Loucy (cell line): ENCODE measurements around the gene PALS1.
"Not testable (repeated sequence)": the region's sequence is repeated elsewhere in the genome, so short reads cannot be mapped to it uniquely, and the experiment has no call there.

Experiments used
- H2AFZ ChIP-seq: fragments of 200-600 bp; sonication (generic); 2 replicates; pipeline ENCODE4 v1.6.0; 2016; ENCODE audit warnings: antibody characterized with exemption, mild to moderate bottlenecking, low read length, moderate library complexity
- H3F3A ChIP-seq: fragments of 200-600 bp; 2 replicates; pipeline ENCODE4 v1.6.0; 2016; ENCODE audit warnings: antibody characterized with exemption, low read depth, mild to moderate bottlenecking
- H3K27me3 ChIP-seq: fragments of 200-600 bp; sonication (generic); 2 replicates; pipeline ENCODE4 v1.6.1; 2014; ENCODE audit warnings: low read length, mild to moderate bottlenecking; ENCODE audit not compliant: insufficient read depth, poor library complexity, severe bottlenecking
- H3K36me3 ChIP-seq: fragments of 200-600 bp; sonication (generic); 2 replicates; pipeline ENCODE4 v1.6.1; 2016; ENCODE audit warnings: low read length; ENCODE audit not compliant: insufficient read depth
- H3K4me1 ChIP-seq: fragments of 200-600 bp; sonication (generic); 2 replicates; pipeline ENCODE4 v1.5.1; 2014; ENCODE audit warnings: low read length, mild to moderate bottlenecking; ENCODE audit not compliant: insufficient read depth, poor library complexity, severe bottlenecking
- H3K4me2 ChIP-seq: fragments of 200-600 bp; sonication (generic); 2 replicates; pipeline ENCODE4 v1.6.0; 2014; ENCODE audit warnings: antibody characterized with exemption, low read length, low read depth, mild to moderate bottlenecking; ENCODE audit not compliant: poor library complexity, severe bottlenecking
- H3K4me3 ChIP-seq: fragments of 200-600 bp; sonication (generic); 2 replicates; pipeline ENCODE4 v1.5.1; 2014; ENCODE audit warnings: low read length, mild to moderate bottlenecking, mixed read lengths; ENCODE audit not compliant: poor library complexity, severe bottlenecking
- H3K79me2 ChIP-seq: fragments of 200-600 bp; sonication (generic); 2 replicates; pipeline ENCODE4 v1.6.1; 2014; ENCODE audit warnings: low read length; ENCODE audit not compliant: insufficient read depth
- H3K9ac ChIP-seq: fragments of 200-600 bp; sonication (generic); 2 replicates; pipeline ENCODE4 v1.6.0; 2014; ENCODE audit warnings: mild to moderate bottlenecking, low read depth, low read length, moderate library complexity; ENCODE audit not compliant: poor library complexity, severe bottlenecking
- H3K9me2 ChIP-seq: fragments of 200-600 bp; sonication (generic); replicated peaks from 2 replicates; pipeline ENCODE4 v1.6.1; 2016; ENCODE audit warnings: low read depth, low read length, mixed read lengths
- H3K9me3 ChIP-seq: fragments of 200-600 bp; sonication (generic); 2 replicates; pipeline ENCODE4 v1.6.1; 2014; ENCODE audit warnings: mild to moderate bottlenecking, antibody characterized with exemption, low read length, low read depth; ENCODE audit not compliant: insufficient read depth
- H4K20me1 ChIP-seq: fragments of 200-600 bp; sonication (generic); 2 replicates; pipeline ENCODE4 v1.6.0; 2014; ENCODE audit warnings: antibody characterized with exemption, low read length, mild to moderate bottlenecking; ENCODE audit not compliant: insufficient read depth, poor library complexity, severe bottlenecking
- CTCF ChIP-seq: fragments of 200-600 bp; sonication (generic); conservative IDR thresholded peaks from 2 replicates; pipeline ENCODE4 v1.5.1; 2014; ENCODE audit warnings: mild to moderate bottlenecking, antibody characterized with exemption, low read length
- EZH2phosphoT487 ChIP-seq: fragments of 200-600 bp; IDR thresholded peaks from 2 replicates; pipeline ENCODE4 v1.6.1; 2018; ENCODE audit warnings: antibody characterized with exemption, mild to moderate bottlenecking, moderate library complexity, borderline replicate concordance

Gene PALS1

DNA sequence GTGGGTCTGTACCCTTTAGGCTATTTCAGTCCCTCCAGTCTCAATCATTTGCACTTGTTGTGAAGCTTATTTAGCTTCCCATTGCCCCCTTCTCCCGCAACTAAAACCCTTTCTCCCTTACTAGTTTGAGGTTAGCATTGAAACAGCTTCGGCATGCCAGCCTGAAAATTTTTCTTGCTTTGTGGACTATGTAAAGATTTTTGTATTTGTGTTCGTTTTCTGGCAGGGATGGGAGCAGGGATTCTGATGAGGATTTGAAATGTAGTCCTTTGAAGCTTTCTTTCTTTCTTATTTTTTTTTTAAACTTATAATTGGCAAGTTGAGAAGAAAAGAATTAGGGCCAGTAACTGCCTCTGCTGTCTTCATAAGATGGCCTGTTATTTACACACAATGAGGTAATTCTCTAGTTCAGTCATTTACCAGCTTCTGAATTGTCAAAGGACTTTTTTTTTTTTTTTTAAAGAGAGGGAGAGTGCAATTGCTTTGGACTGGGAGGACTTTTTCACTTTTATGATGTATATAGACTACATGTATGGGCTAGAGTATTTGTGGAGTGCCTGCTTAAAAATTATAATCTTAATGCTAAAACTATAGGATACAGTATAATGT lies 29.0 kb downstream of the PALS1 start:
- no peak overlapping the region for H3K4me3 ChIP-seq
- no peak overlapping the region for H3K4me2 ChIP-seq
- no peak overlapping the region for H3K9ac ChIP-seq

DNA sequence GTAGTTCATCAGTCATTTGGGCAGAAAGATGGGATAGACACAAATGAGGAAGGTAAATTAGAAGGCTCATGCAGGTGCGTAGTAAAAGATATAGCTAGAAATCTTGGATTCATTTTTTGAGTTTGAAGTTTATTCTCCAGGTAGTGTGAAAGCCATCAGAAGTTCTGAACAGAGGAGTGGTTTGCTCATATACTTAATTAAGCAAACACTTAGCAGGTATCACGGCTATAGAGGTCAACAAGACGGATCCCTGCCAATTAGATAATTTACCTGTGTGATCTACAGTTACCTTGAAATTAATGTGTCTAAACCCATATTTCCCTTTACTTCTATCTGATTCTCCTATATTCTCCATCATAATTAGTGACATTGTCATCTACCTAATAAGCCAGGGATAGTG lies 29.7 kb downstream of the PALS1 start:
- Histone ChIP-seq H3K9ac (no peak overlapping the region), H3K27me3 (no peaks in the 10 kb centered on the region), H3K4me2 (no peak overlapping the region), H3K9me3 (no peaks in the 10 kb centered on the region), H3K9me2 (no peaks in the 10 kb centered on the region), H3F3A (no peaks in the 10 kb centered on the region), H3K36me3 (peaks cover 14% of the 10 kb centered on the region; the same call in 1 of the 2 replicates), H2AFZ (no peak overlapping the region), H3K4me1 (peaks cover 15% of the 10 kb centered on the region), H3K4me3 (no peak overlapping the region), H4K20me1 (no peaks in the 10 kb centered on the region), H3K79me2 (peaks cover 19% of the 10 kb centered on the region)
- TF ChIP-seq EZH2phosphoT487 (no peak), CTCF (no peak)

More for the DNA sequence above, 29.0 kb downstream of the PALS1 start:
- TF ChIP-seq CTCF (no peak), EZH2phosphoT487 (no peak)
- peaks cover 15% of the 10 kb centered on the region for H3K4me1 ChIP-seq
- H3K9me2 ChIP-seq: no peaks in the 10 kb centered on the region
- no peaks in the 10 kb centered on the region for H4K20me1 ChIP-seq
- H3K36me3 ChIP-seq: peaks cover 14% of the 10 kb centered on the region; the same call in 1 of the 2 replicates
- H2AFZ ChIP-seq: no peak overlapping the region
- H3F3A ChIP-seq: no peaks in the 10 kb centered on the region
- H3K9me3 ChIP-seq: no peaks in the 10 kb centered on the region
- H3K79me2 ChIP-seq: peaks cover 19% of the 10 kb centered on the region
- no peaks in the 10 kb centered on the region for H3K27me3 ChIP-seq

DNA sequence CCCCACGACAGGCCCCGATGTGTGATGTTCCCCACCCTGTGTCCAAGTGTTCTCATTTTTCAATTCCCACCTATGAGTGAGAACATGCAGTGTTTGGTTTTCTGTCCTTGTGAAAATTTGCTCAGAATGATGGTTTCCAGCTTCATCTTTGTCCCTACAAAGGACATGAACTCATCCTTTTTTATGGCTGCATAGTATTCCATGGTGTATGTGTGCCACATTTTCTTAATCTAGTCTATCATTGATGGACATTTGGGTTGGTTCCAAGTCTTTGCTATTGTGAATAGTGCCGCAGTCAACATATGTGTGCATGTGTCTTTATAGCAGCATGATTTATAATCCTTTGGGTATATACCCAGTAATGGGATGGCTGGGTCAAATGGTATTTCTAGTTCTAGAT lies 32.0 kb downstream of the PALS1 start:
- H3K36me3 ChIP-seq: peaks cover 14% of the 10 kb centered on the region; the same call in 1 of the 2 replicates
- not testable (repeated sequence) for H3K9me2 ChIP-seq, H2AFZ ChIP-seq, H3K9me3 ChIP-seq, H3K9ac ChIP-seq, H3K4me1 ChIP-seq, H3K4me2 ChIP-seq, H3K27me3 ChIP-seq, H3F3A ChIP-seq, H3K4me3 ChIP-seq, H4K20me1 ChIP-seq
- peaks cover 23% of the 10 kb centered on the region; the same call in 1 of the 2 replicates for H3K79me2 ChIP-seq

- Histone ChIP-seq H3F3A (no peaks in the 10 kb centered on the region), H3K9me2 (no peaks in the 10 kb centered on the region), H3K9ac (no peak overlapping the region), H3K9me3 (no peaks in the 10 kb centered on the region), H3K4me2 (no peak overlapping the region), H4K20me1 (no peaks in the 10 kb centered on the region), H3K36me3 (peaks cover 18% of the 10 kb centered on the region; the same call in 1 of the 2 replicates), H3K4me3 (no peak overlapping the region), H3K27me3 (no peaks in the 10 kb centered on the region), H3K79me2 (peaks cover 13% of the 10 kb centered on the region; the same call in 1 of the 2 replicates), H3K4me1 (no peaks in the 10 kb centered on the region), H2AFZ (no peak overlapping the region)
- TF ChIP-seq EZH2phosphoT487 (no peak), CTCF (no peak)
Measured at GRCh38 chr14:67276131-67276530, 34.9 kb downstream of the PALS1 start.
